ENCODE data around the gene TBCEL.

The TBCEL gene

GRCh38 chr11:120994091-120994859, 29.6 kb upstream of the TBCEL start:
- H2BK120ac ChIP-seq (ENCODE audit: insufficient read depth, low read length, poor library complexity), result no peak overlapping the region
- no peak overlapping the region for H2AK5ac ChIP-seq (ENCODE audit: low read length)
- DNase-seq, result peak in 1 of 2 donors; percentile 69
- no peak overlapping the region for H3K4me3 ChIP-seq (ENCODE audit: low read depth, low read length)
- H3K27me3 ChIP-seq (ENCODE audit: insufficient read depth, low read length), result no peaks in the 10 kb centered on the region
- WGBS (ENCODE audit: extremely low coverage, insufficient coverage, insufficient read length), result no CpG with 5 or more reads among the region's 1 CpG
- H3K23ac ChIP-seq (ENCODE audit: low read length), result no peak overlapping the region
- H3K4me1 ChIP-seq (ENCODE audit: control insufficient read depth in 1 of 2, insufficient read depth in 2 of 2, low read length in 2 of 2), result no peaks in the 10 kb centered on the region
- H2AFZ ChIP-seq (ENCODE audit: insufficient read depth, low read length, poor library complexity), result no peak overlapping the region
- H3K79me2 ChIP-seq (ENCODE audit: control insufficient read depth, insufficient read depth, low read length, poor library complexity), result no peaks in the 10 kb centered on the region
- H2BK12ac ChIP-seq (ENCODE audit: low read length), result no peak overlapping the region
- no peak overlapping the region for H3K18ac ChIP-seq (ENCODE audit: low read length)
- H3K4me2 ChIP-seq (ENCODE audit: low read length), result no peak overlapping the region
- H3K36me3 ChIP-seq (ENCODE audit: control insufficient read depth in 1 of 2, insufficient read depth in 2 of 2, low read length in 2 of 2), result no peaks in the 10 kb centered on the region
- H2BK5ac ChIP-seq (ENCODE audit: low read depth, low read length, poor library complexity), result no peak overlapping the region
- H3K27ac ChIP-seq (ENCODE audit: low read depth, low read length), result no peak overlapping the region
- H3K9me3 ChIP-seq (ENCODE audit: insufficient read depth, low read depth, low read length), result no peaks in the 10 kb centered on the region
- H3K79me1 ChIP-seq (ENCODE audit: low read length), result no peaks in the 10 kb centered on the region
- H3K9ac ChIP-seq (ENCODE audit: low read length), result no peak overlapping the region
- no peak overlapping the region for H3K14ac ChIP-seq (ENCODE audit: low read length)
- no peak overlapping the region for H4K8ac ChIP-seq (ENCODE audit: low read depth, low read length)
- H3K4ac ChIP-seq (ENCODE audit: low read depth, low read length), result no peak overlapping the region
- no peak overlapping the region for H4K91ac ChIP-seq (ENCODE audit: low read depth, low read length)
- H4K12ac ChIP-seq (ENCODE audit: low read depth, low read length), result no peak overlapping the region

DNA sequence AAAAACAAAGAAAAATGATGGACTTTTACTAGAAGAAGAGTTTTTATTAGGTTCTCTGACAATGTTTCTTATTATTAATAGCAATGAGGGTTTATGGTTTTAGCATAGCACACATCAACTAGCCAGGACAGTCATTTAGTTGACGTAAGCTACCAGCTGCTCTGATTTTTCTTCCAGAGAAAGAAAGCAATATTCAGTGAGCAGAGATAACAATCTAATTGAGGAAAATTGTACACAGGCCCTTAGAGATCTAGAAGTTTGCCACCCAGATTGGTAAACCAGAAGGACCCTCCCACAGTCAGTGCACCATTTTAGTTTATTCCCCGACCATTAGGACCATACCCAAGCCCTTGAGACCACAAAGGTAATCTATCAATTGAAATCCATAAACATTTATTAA, 28.7 kb upstream of the TBCEL start:
- Histone ChIP-seq H3K79me2 (ENCODE audit: control insufficient read depth, insufficient read depth, low read length, poor library complexity) (no peaks in the 10 kb centered on the region), H3K18ac (ENCODE audit: low read length) (no peak overlapping the region), H3K4me3 (ENCODE audit: low read depth, low read length) (no peak overlapping the region), H2BK120ac (ENCODE audit: insufficient read depth, low read length, poor library complexity) (no peak overlapping the region), H2BK5ac (ENCODE audit: low read depth, low read length, poor library complexity) (no peak overlapping the region), H4K91ac (ENCODE audit: low read depth, low read length) (no peak overlapping the region), H3K4ac (ENCODE audit: low read depth, low read length) (no peak overlapping the region), H4K8ac (ENCODE audit: low read depth, low read length) (no peak overlapping the region), H3K23ac (ENCODE audit: low read length) (no peak overlapping the region), H3K36me3 (ENCODE audit: control insufficient read depth in 1 of 2, insufficient read depth in 2 of 2, low read length in 2 of 2) (no peaks in the 10 kb centered on the region), H3K4me2 (ENCODE audit: low read length) (no peak overlapping the region), H3K27me3 (ENCODE audit: insufficient read depth, low read length) (no peaks in the 10 kb centered on the region), H3K27ac (ENCODE audit: low read depth, low read length) (no peak overlapping the region), H3K79me1 (ENCODE audit: low read length) (no peaks in the 10 kb centered on the region), H2AFZ (ENCODE audit: insufficient read depth, low read length, poor library complexity) (no peak overlapping the region), H3K14ac (ENCODE audit: low read length) (no peak overlapping the region), H2AK5ac (ENCODE audit: low read length) (no peak overlapping the region), H4K12ac (ENCODE audit: low read depth, low read length) (no peak overlapping the region), H3K4me1 (ENCODE audit: control insufficient read depth in 1 of 2, insufficient read depth in 2 of 2, low read length in 2 of 2) (no peaks in the 10 kb centered on the region), H2BK12ac (ENCODE audit: low read length) (no peak overlapping the region), H3K9me3 (ENCODE audit: insufficient read depth, low read depth, low read length) (no peaks in the 10 kb centered on the region), H3K9ac (ENCODE audit: low read length) (no peak overlapping the region)
- DNase-seq, result no peak
- WGBS (ENCODE audit: extremely low coverage, insufficient coverage, insufficient read length), result no CpG with 5 or more reads among the region's 2 CpGs

- no CpG with 5 or more reads among the region's 5 CpGs for WGBS (ENCODE audit: extremely low coverage, insufficient coverage, insufficient read length)
These were observed 26.9 kb upstream of the TBCEL start for GRCh38 chr11:120996973-120997372.

GRCh38 chr11:120998581-120998980, 25.3 kb upstream of the TBCEL start:
- Histone ChIP-seq H2BK12ac (ENCODE audit: low read length) (no peak overlapping the region), H2BK120ac (ENCODE audit: insufficient read depth, low read length, poor library complexity) (no peak overlapping the region), H3K9me3 (ENCODE audit: insufficient read depth, low read depth, low read length) (no peaks in the 10 kb centered on the region), H3K4me2 (ENCODE audit: low read length) (no peak overlapping the region), H3K36me3 (ENCODE audit: control insufficient read depth in 1 of 2, insufficient read depth in 2 of 2, low read length in 2 of 2) (no peaks in the 10 kb centered on the region), H3K9ac (ENCODE audit: low read length) (no peak overlapping the region), H3K18ac (ENCODE audit: low read length) (no peak overlapping the region), H2BK5ac (ENCODE audit: low read depth, low read length, poor library complexity) (no peak overlapping the region), H3K4ac (ENCODE audit: low read depth, low read length) (no peak overlapping the region), H3K79me2 (ENCODE audit: control insufficient read depth, insufficient read depth, low read length, poor library complexity) (no peaks in the 10 kb centered on the region), H4K91ac (ENCODE audit: low read depth, low read length) (no peak overlapping the region), H4K12ac (ENCODE audit: low read depth, low read length) (no peak overlapping the region), H2AFZ (ENCODE audit: insufficient read depth, low read length, poor library complexity) (no peak overlapping the region), H3K23ac (ENCODE audit: low read length) (no peak overlapping the region), H3K4me1 (ENCODE audit: control insufficient read depth in 1 of 2, insufficient read depth in 2 of 2, low read length in 2 of 2) (no peaks in the 10 kb centered on the region), H3K14ac (ENCODE audit: low read length) (no peak overlapping the region), H4K8ac (ENCODE audit: low read depth, low read length) (no peak overlapping the region), H3K4me3 (ENCODE audit: low read depth, low read length) (no peak overlapping the region), H2AK5ac (ENCODE audit: low read length) (no peak overlapping the region), H3K27me3 (ENCODE audit: insufficient read depth, low read length) (no peaks in the 10 kb centered on the region), H3K79me1 (ENCODE audit: low read length) (no peaks in the 10 kb centered on the region), H3K27ac (ENCODE audit: low read depth, low read length) (no peak overlapping the region)
- WGBS (ENCODE audit: extremely low coverage, insufficient coverage, insufficient read length), result no CpG with 5 or more reads among the region's 1 CpG
- DNase-seq, result no peak

More at GRCh38 chr11:120996973-120997372, 26.9 kb upstream of the TBCEL start:
- no peak overlapping the region for H3K9ac ChIP-seq (ENCODE audit: low read length)
- no peak overlapping the region for H3K4me3 ChIP-seq (ENCODE audit: low read depth, low read length)
- no peak overlapping the region for H2BK120ac ChIP-seq (ENCODE audit: insufficient read depth, low read length, poor library complexity)
- H3K79me2 ChIP-seq (ENCODE audit: control insufficient read depth, insufficient read depth, low read length, poor library complexity), result no peaks in the 10 kb centered on the region
- no peak overlapping the region for H2BK12ac ChIP-seq (ENCODE audit: low read length)
- H3K4me1 ChIP-seq (ENCODE audit: control insufficient read depth in 1 of 2, insufficient read depth in 2 of 2, low read length in 2 of 2), result no peaks in the 10 kb centered on the region
- no peak overlapping the region for H3K4ac ChIP-seq (ENCODE audit: low read depth, low read length)
- no peak overlapping the region for H3K14ac ChIP-seq (ENCODE audit: low read length)
- no peak overlapping the region for H2AK5ac ChIP-seq (ENCODE audit: low read length)
- H3K4me2 ChIP-seq (ENCODE audit: low read length), result no peak overlapping the region
- no peak for DNase-seq
- no peak overlapping the region for H4K91ac ChIP-seq (ENCODE audit: low read depth, low read length)
- H4K12ac ChIP-seq (ENCODE audit: low read depth, low read length), result no peak overlapping the region
- H3K36me3 ChIP-seq (ENCODE audit: control insufficient read depth in 1 of 2, insufficient read depth in 2 of 2, low read length in 2 of 2), result no peaks in the 10 kb centered on the region
- no peak overlapping the region for H2BK5ac ChIP-seq (ENCODE audit: low read depth, low read length, poor library complexity)
- no peak overlapping the region for H3K18ac ChIP-seq (ENCODE audit: low read length)
- H3K27ac ChIP-seq (ENCODE audit: low read depth, low read length), result no peak overlapping the region
- no peak overlapping the region for H4K8ac ChIP-seq (ENCODE audit: low read depth, low read length)
- H3K9me3 ChIP-seq (ENCODE audit: insufficient read depth, low read depth, low read length), result no peaks in the 10 kb centered on the region
- no peak overlapping the region for H2AFZ ChIP-seq (ENCODE audit: insufficient read depth, low read length, poor library complexity)
- no peaks in the 10 kb centered on the region for H3K27me3 ChIP-seq (ENCODE audit: insufficient read depth, low read length)
- H3K79me1 ChIP-seq (ENCODE audit: low read length), result no peaks in the 10 kb centered on the region
- no peak overlapping the region for H3K23ac ChIP-seq (ENCODE audit: low read length)

Data from trophoblast cell (in vitro differentiated cells and primary cell).